ENCODE data around the gene RELL2.

The RELL2 gene

DNA sequence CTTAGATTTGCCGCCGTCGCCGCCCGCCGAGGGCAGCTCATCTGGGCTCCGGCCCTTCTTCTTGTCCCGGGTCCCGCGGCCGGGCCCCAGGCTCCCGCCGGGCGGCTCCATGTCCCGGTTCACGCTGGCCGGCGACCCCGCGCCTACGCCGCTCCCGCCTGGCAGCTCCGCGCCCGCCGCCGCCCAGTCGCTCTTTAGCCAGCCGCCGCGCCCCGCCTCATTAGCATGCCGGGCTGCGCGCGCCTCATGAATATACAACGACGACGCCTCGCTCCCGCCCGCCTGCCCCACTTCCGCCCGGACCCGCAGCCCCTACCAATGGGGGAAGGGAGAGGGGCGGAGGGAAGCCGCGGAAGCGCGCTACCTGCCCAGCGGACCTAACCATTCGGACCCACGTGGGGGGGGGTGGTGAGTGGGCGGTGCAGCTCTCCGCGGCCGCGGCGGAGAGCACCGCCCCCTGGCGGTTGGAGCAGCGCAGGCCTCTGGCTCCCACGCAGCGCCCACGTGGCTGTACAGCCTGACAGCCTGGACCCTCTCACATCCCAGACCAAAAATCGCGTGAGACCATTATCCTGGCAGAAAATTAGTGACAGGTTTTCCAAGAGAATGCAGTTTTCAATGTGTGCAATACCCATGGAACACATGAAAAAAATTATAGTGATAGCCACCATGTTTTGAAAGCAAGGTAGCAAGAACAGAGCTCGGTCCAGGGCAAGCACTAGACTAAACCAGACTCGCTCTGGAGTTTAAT is 17.8 kb upstream of the RELL2 start, which contains the start of gene DIAPH1:
Gene DIAPH1 (minus strand): TSS at position 197 of the 751 bp plus-strand sequence. CDS start 86 bp downstream, at position 111.
- in situ Hi-C loops (cut with MboI; ENCODE audit: low sequenced_read_pairs) = no loop called here

DNA sequence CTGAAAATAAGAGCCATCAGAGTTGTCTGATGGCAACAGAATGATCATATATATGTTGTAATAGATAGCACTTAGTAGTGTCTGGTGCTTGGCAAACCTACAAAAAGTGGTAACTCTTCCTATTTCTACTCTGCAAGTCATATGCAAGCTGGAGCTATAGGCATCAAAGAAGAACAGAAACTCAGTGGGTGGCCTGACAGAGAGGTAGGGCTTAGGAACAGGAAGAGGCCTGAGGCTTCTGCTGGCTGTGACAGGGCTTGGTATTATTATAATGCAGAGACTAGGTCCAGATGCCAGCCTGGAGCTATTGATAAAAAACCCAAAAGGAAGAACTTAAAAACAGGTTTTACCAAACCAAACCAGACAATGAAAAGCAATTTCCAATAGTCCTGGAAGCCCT is 13.6 kb upstream of the RELL2 start:
- in situ Hi-C loops (cut with MboI; ENCODE audit: low sequenced_read_pairs) = no loop called here

DNA sequence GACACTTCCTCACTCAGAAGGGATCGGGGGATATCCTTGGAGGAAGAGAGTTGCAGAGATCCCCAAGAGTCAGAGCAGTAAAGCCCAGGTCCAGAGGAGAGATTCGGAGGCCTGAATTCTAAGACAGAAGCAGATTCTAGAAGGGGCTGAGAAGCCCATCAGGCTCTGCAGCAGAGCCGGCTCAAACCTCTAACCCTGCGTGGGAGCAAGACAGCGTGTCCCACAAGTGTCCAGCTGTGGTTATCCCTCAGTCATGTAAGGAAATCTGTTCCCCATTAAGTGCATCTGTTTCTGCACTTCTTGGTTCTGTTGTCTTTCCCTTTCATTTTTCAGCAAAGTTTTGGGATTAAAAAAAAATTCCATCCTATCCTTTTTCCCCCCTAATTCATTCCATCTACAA is 13.2 kb upstream of the RELL2 start:
- in situ Hi-C loops (cut with MboI; ENCODE audit: low sequenced_read_pairs) = no loop called here

DNA sequence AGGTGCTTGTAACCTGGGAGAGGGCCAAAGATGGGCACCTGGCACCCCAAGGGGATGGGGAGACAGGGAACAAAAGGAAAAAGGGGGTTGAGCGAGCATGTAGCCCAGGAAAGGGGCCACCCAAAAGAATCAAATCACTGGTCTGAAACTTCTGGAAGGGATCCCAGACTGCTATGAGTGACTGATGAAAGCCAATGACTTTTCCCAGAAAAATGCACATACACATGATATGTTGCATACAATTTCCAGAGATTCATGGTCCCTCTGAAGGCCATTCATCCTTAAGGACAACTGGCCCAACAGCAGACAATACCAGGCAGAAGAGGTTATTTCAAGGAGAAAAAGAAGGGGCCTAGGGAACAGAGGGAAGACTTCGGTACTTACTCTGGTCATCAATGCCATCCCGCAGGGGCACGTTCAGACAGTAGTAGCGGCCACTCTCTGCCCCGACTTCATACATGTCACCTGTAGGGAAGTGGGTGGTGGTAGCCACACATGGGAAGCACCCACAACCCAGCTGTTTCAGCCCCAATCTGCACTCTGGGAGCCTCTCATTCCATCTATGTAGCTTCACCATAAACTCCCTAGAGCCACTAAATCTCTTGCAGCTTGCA is 8.5 kb upstream of the RELL2 start:
- in situ Hi-C loops (cut with MboI; ENCODE audit: low sequenced_read_pairs) = no loop called here

DNA sequence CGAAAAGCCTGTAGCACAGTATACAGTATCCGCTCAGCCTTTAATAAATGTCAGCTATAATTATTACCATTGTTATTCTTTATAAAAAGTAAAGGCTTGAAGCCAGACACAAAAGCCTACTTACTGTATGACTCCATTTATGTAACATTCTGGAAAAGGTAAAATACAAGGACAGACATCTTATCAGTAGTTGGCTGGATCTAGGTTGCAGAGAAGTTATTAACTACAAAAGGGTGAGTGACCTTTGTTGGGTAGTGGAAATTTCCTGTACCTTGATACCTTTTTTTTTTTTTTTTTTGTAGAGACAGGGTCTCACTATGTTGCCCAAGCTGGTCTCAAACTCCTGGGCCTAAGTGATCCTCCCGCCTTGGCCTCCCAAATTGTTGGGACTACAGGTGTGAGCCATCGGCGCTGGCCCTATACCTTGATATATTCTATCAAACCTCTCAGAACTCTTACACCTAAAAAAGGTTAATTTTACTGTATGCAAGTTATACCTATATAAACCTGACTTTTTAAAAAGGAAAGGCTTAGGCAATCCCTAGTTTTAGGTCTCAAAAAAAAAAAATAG is 6.1 kb upstream of the RELL2 start:
- in situ Hi-C loops (cut with MboI; ENCODE audit: low sequenced_read_pairs) = no loop called here

DNA sequence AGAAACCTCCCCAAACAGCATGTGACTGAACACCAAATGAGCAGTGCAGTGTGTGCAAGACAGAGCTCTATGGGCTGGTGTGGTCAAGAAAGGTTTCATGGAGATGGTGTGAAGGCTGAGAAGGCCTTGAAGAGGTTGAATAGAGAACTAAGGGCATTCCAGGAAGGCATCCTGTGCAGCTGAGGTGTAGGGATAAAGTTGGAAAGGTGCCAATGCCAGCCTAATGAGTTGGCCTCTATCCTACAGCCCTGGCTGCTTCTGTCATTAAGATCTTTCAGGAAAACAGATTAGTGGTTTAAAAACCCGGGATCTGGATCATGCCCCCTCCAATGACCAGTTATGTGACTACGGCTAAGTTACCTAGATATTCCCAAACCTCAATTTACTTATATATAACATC is 4.1 kb upstream of the RELL2 start:
- in situ Hi-C loops (cut with MboI; ENCODE audit: low sequenced_read_pairs) = no loop called here

DNA sequence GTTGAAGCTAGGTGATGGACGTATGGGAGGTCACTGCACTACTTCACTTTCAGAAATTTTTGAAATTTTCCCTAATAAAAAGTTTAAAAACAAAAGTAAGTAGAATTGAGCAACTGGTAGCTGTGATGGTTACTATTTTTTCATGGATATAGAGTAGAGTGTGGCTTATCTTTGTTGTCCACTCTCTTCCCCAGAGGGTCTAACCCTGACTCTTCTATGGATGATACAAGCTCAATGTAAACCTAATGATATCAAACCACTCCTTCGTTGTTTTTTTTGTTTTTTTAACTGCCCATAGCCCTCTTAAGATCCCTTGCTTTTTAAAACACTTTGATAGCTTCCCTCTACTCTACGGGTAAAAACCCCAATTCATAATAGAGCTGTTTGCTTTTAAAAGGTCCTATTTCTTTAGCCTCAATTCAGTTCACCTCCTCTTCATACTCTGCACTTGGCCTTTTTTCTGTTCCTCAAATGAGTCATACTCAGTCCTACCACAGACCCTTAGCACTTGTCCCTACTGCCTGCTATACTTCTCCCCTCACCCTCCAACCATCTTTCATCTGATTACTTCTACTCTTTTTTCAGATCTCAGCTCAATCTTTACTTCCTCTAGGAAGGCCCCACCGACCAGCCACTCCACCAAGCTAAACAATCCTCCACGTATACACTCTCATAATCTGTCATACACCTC is 2.8 kb upstream of the RELL2 start:
- in situ Hi-C loops (cut with MboI; ENCODE audit: low sequenced_read_pairs) = no loop called here

DNA sequence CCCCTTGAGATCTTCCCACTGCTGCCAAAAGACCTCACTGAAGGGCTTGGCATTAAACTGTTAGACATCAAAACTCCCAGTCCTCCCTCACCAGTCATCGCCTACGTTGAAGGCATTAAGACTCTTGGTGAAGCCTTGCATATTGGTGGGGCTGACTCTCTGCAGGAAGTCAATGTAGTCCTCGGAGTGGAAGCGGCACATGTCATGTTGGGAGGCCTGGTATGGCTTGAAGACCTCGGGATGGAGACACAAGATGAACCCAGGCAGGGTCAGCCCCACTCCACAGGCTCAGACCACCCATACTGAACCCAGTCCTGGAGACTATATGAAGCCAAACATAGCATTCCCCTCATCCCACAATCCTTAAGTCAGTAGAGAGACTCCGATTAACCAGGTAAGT is 2.1 kb upstream of the RELL2 start:
- in situ Hi-C loops (cut with MboI; ENCODE audit: low sequenced_read_pairs) = no loop called here

DNA sequence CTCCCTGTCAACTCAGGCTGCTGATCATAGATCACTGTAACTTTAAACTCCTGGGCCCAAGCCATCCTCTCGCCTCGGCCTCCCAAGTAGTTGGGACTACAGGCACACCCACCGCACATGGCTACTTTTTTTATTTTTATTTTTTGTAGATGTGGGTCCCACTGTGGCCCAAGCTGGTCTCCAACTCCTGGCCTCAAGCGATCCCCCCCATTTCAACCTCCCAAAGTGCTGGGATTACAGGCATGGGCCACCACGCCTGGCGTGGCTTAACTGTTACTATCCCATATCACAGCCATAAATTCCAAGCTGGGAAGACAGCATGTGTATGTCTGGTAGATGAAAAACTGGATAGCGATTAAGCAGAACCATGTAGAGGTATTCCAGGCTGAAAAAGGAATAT is 1.2 kb upstream of the RELL2 start:
- in situ Hi-C loops (cut with MboI; ENCODE audit: low sequenced_read_pairs) = no loop called here

DNA sequence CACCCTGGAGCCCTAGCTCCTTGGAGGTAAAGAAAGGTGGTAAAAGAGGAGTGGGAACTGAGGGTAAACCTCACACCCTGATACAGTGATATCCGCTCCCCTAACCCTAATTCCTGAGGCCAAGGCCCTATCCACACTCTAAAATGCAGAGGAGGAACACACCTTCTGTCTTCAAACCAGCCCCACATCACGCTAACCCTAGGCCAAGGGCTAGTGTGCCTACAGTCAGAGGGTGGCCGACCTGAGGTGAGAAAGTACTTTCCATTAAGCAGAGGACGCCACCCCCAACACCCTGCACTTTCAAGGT is 738 bp upstream of the RELL2 start:
- in situ Hi-C loops (cut with MboI; ENCODE audit: low sequenced_read_pairs) = no loop called here

DNA sequence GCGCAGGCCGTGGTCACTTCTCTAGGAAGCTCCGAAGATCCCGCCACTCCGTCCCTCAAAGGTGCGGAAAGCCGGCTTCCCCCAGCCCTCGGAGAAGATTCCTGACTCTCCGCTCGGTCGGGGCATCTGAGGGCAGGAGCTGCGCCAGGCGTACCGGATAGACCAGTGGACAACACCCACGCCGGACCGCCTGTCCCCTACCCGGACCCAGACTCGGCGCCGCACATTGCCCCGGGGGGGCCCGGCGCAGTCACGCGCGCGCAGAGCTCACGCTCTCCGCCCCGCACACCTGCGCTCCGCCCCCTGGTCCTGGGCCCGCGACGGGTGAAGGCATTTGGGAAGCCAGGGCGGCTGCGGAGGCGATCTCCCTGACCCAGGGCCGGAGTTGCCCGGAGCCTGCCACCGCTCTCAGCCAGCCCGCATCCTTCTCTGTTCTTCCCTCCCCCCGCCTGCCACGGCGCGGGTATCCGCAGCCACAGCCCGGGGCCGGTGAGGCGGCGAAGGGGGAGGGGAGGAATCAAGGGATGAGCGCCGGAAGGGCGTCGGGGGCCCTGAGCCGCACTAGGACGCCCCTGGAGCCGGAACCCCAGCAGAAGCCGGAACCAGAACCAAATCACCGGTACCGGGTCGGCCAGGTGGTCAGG is 448 bp downstream of the RELL2 start:
- in situ Hi-C loops (cut with MboI; ENCODE audit: low sequenced_read_pairs) = no loop called here

DNA sequence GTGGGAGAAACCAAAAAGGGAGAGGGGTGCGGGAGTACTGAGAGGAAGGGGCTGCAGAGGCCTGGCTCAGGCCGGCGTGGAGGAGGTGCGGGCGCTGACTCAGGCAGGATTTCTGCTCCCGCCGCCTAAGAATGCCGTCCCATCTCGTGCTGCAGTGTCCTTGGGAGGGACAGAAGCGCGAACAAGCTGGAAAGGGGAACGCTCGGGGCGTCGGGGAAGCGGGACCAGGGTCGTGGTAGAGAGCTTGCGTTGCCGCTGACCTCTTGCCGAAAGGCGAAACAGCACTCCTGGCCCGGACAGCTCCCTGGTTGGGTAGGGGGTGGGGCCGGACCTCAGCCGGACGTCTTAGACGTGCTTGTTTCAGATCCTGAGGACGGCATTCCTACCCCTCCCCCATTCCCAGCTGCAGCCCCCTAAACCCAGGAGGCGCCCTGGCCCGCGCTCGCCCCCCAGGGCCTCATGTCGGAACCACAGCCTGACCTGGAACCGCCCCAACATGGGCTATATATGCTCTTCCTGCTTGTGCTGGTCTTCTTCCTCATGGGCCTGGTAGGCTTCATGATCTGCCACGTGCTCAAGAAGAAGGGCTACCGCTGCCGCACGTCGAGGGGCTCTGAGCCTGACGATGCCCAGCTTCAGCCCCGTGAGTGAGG is 1.1 kb downstream of the RELL2 start:
- in situ Hi-C loops (cut with MboI; ENCODE audit: low sequenced_read_pairs) = no loop called here

DNA sequence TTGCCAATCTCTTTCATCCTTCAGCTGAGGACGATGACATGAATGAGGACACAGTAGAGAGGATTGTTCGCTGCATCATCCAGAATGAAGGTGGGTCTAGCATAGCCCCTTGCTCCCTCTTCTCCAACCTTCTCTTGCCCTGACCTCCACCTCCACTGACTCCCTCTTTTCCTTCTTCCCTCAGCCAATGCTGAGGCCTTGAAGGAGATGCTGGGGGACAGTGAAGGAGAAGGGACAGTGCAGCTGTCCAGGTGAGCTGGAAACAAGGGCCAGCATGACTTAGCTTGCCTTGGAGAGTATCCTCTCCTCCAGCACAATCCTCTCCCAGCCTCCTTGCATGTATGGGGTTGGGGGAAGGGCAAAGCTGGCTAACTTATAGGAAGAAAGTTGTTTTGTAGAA is 2.0 kb downstream of the RELL2 start:
- in situ Hi-C loops (cut with MboI; ENCODE audit: low sequenced_read_pairs) = no loop called here

DNA sequence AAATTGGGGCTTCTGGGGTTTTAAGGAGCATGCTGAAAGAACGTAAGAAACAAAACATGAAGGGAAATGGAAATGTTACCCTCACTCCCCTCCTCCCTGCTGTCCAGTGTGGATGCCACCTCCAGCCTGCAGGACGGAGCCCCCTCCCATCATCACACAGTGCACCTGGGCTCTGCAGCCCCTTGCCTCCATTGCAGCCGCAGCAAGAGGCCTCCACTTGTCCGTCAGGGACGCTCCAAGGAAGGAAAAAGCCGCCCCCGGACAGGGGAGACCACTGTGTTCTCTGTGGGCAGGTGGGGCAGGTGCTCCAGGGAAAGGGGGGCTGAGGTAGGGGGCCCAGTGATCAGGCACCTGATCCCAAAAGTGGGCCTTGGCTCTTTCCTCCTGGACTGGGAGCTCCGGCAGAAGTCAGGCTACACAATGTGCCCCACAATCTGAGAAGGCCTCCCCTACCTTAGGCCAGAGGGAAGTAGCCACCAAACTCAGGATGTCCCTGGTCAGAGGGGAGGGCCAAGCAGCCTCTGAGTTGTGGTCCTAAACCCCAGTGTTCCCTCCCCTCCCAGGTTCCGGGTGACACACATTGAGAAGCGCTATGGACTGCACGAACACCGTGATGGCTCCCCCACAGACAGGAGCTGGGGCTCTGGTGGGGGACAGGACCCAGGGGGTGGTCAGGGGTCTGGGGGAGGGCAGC is 2.7 kb downstream of the RELL2 start:
- in situ Hi-C loops (cut with MboI; ENCODE audit: low sequenced_read_pairs) = no loop called here

DNA sequence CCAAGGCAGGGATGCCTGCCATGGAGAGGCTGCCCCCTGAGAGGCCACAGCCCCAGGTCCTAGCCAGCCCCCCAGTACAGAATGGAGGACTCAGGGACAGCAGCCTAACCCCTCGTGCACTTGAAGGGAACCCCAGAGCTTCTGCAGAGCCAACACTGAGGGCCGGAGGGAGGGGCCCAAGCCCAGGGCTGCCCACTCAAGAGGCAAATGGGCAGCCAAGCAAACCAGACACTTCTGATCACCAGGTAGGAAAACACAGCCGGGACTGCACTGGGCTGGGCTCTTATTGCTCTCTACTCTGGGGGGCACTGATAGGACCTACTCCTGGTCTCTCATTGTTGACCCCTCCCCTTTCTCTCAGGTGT is 3.2 kb downstream of the RELL2 start:
- in situ Hi-C loops (cut with MboI; ENCODE audit: low sequenced_read_pairs) = no loop called here

DNA sequence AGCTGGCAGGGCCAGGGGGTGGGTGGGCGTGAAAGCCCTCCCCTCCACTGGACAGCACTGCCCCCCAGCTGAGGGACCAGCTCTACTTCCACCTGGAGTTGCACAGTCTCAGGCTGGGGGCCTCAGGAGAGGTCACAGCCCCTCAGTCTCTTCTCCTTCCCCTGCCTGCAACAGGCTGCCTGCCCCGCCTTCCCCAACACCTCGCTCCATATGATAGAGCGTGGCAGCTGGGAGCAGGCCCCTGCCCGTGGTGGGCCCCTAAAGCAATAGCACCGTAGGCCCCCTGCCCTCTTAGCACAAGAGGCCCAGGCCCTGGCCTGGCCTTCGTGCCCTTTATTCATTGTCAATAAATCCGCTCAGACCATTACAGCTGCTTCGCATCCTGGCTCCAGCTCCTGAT is 3.9 kb downstream of the RELL2 start:
- in situ Hi-C loops (cut with MboI; ENCODE audit: low sequenced_read_pairs) = no loop called here

DNA sequence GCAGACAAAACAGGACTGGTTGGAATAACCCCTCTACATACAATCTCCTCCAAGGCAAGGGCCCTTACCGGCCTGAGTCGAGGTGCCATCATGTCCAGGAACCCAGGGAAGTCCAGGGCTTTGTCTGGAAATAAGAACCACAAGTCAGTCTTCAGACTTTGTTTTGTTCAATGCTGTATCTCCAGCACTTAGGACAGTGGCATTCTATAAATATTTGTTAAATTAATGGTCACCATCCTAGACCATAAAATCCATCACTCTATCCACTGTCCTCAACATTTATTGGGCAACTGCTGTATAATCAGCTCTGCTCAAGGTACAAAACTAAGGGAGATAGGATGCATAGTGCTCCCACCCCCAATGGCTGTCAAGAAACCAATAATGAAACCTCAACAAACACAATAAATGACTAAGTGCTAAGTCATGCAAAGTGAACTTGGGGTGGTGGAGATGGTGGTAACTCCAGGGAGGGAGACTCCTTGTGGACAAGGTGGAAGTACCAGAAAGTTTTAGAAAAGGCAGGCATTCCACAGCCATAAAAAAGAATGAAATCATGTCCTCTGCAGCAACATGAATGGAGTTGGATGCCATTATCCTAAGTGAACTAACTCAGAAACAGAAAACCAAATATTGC is 5.0 kb downstream of the RELL2 start:
- in situ Hi-C loops (cut with MboI; ENCODE audit: low sequenced_read_pairs) = no loop called here

DNA sequence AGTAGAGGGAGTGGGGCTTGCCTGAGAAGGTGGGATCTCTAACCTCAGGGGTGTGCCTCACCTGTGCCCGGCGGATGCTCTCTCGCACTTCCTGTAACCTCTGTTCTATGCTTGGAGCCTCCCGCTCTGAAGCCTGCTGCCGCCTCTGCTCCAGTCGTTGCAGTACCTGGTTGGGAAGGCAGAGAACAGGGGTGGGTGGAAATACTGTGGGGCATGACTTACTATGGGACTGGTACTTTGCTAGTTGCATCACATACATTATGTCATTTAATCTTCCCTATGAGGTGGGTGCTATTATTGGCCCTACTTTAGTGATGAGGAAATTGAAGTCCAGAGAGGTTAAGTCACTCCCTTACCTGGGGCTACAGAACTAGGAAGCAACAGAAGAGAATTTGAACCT is 9.2 kb downstream of the RELL2 start:
- in situ Hi-C loops (cut with MboI; ENCODE audit: low sequenced_read_pairs) = no loop called here

DNA sequence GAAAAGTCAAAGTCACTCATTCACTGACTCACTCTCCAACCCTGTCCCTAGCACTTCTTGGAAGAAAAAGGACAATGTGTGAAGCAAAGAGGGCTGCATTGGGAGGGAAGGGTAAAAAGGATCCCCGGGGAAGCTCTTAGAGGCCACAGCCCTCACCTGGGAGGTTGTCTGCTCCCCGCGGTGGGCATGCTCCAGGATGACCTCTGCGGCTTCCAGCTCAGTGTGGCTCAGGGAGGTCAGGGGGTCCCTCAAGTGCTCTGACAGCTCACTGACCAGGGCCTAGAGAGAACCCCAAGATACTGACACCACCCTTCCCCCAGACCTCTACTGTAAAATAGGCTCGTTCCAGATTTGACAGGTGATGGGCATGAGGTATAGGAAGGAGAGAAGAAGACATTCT is 10.4 kb downstream of the RELL2 start:
- in situ Hi-C loops (cut with MboI; ENCODE audit: low sequenced_read_pairs) = no loop called here

DNA sequence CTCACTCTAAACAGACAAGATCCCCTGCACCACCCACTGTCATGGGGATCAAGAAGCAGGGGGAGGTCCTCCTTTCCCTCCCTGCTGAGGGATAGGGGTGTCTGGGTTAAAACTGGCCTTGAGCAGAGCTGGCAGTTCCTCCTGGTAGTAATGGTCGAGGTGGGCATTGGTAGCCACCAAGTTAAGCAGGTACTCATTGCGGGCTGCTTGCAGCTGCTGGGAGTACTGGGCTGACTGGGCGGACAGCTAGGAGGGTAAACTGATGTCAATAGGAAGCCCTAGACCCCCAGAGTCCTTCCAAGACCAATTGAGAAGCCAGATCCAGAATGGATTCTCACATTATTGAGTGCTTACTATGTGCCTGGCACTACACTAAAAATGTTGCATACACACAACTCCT is 11.1 kb downstream of the RELL2 start:
- in situ Hi-C loops (cut with MboI; ENCODE audit: low sequenced_read_pairs) = no loop called here

Data from HL-60/S4 treated with phorbol 12-myristate 13-acetate at 8.2 ng/mL for 4 days and 3 days (cell line).